HEK293 (cell line): ENCODE data around the gene TRIM46.

Source experiments
- KLF17 ChIP-seq: fragments of 450-650 bp; formaldehyde crosslinking; IDR thresholded peaks from 2 replicates; pipeline ENCODE4 v1.5.1; 2016; ENCODE audit warnings: missing biosample characterization, missing genetic modification characterization
- PATZ1 ChIP-seq: fragments of 450-650 bp; formaldehyde crosslinking; IDR thresholded peaks from 2 replicates; pipeline ENCODE4 v1.5.1; 2016; ENCODE audit warnings: missing biosample characterization, missing genetic modification characterization
- WT1 ChIP-seq: fragments of 450-650 bp; formaldehyde crosslinking; IDR thresholded peaks from 2 replicates; pipeline ENCODE4 v1.5.1; 2016; ENCODE audit warnings: missing biosample characterization, missing genetic modification characterization
- ZBTB1 ChIP-seq: fragments of 450-650 bp; formaldehyde crosslinking; IDR thresholded peaks from 2 replicates; pipeline ENCODE4 v1.5.1; 2016; ENCODE audit warnings: missing biosample characterization, missing genetic modification characterization
- ZNF221 ChIP-seq: fragments of 450-650 bp; formaldehyde crosslinking; IDR thresholded peaks from 2 replicates; pipeline ENCODE4 v1.5.1; 2017; ENCODE audit warnings: missing biosample characterization, missing genetic modification characterization, borderline replicate concordance
- ZNF24 ChIP-seq: fragments of 450-650 bp; formaldehyde crosslinking; IDR thresholded peaks from 2 replicates; pipeline ENCODE4 v1.5.1; 2016; ENCODE audit warnings: missing biosample characterization, missing genetic modification characterization
- ZNF398 ChIP-seq: fragments of 450-650 bp; formaldehyde crosslinking; IDR thresholded peaks from 2 replicates; pipeline ENCODE4 v1.5.1; 2017; ENCODE audit warnings: missing biosample characterization, missing genetic modification characterization
- ZNF404 ChIP-seq: fragments of 450-650 bp; formaldehyde crosslinking; IDR thresholded peaks from 2 replicates; pipeline ENCODE4 v1.5.1; 2017; ENCODE audit warnings: missing biosample characterization, missing genetic modification characterization
- ZNF473 ChIP-seq: fragments of 450-650 bp; formaldehyde crosslinking; IDR thresholded peaks from 2 replicates; pipeline ENCODE4 v1.5.1; 2017; ENCODE audit warnings: missing biosample characterization, missing genetic modification characterization
- ZNF677 ChIP-seq: fragments of 450-650 bp; IDR thresholded peaks from 2 replicates; pipeline ENCODE4 v1.5.0; 2018; ENCODE audit warnings: missing biosample characterization, mild to moderate bottlenecking, missing genetic modification characterization, moderate library complexity
- ZNF76 ChIP-seq: fragments of 450-650 bp; formaldehyde crosslinking; IDR thresholded peaks from 2 replicates; pipeline ENCODE4; 2016; ENCODE audit warnings: low read depth, missing biosample characterization, missing genetic modification characterization, borderline replicate concordance
- ZNF768 ChIP-seq: fragments of 450-650 bp; formaldehyde crosslinking; IDR thresholded peaks from 2 replicates; pipeline ENCODE4 v1.5.1; 2018; ENCODE audit warnings: missing biosample characterization, mild to moderate bottlenecking, missing genetic modification characterization
- ZNF777 ChIP-seq: fragments of 450-650 bp; formaldehyde crosslinking; IDR thresholded peaks from 2 replicates; pipeline ENCODE4 v1.5.1; 2017; ENCODE audit warnings: missing biosample characterization, missing genetic modification characterization, borderline replicate concordance
- ZNF837 ChIP-seq: fragments of 450-650 bp; formaldehyde crosslinking; IDR thresholded peaks from 2 replicates; pipeline ENCODE4 v1.5.1; 2016; ENCODE audit warnings: missing biosample characterization, missing genetic modification characterization
- ZSCAN18 ChIP-seq: fragments of 450-650 bp; formaldehyde crosslinking; IDR thresholded peaks from 2 replicates; pipeline ENCODE4 v1.5.1; 2016; ENCODE audit warnings: missing biosample characterization, missing genetic modification characterization
- TF ChIP-seq, protein P1 (sequence below): fragments of 450-650 bp; formaldehyde crosslinking; IDR thresholded peaks from 2 replicates; pipeline ENCODE4 v1.5.1; 2016; ENCODE audit warnings: missing biosample characterization, missing genetic modification characterization
- TF ChIP-seq, protein P2 (sequence below): fragments of 450-650 bp; formaldehyde crosslinking; IDR thresholded peaks from 2 replicates; pipeline ENCODE4 v1.5.1; 2016; ENCODE audit warnings: missing biosample characterization, missing genetic modification characterization

Gene TRIM46

DNA sequence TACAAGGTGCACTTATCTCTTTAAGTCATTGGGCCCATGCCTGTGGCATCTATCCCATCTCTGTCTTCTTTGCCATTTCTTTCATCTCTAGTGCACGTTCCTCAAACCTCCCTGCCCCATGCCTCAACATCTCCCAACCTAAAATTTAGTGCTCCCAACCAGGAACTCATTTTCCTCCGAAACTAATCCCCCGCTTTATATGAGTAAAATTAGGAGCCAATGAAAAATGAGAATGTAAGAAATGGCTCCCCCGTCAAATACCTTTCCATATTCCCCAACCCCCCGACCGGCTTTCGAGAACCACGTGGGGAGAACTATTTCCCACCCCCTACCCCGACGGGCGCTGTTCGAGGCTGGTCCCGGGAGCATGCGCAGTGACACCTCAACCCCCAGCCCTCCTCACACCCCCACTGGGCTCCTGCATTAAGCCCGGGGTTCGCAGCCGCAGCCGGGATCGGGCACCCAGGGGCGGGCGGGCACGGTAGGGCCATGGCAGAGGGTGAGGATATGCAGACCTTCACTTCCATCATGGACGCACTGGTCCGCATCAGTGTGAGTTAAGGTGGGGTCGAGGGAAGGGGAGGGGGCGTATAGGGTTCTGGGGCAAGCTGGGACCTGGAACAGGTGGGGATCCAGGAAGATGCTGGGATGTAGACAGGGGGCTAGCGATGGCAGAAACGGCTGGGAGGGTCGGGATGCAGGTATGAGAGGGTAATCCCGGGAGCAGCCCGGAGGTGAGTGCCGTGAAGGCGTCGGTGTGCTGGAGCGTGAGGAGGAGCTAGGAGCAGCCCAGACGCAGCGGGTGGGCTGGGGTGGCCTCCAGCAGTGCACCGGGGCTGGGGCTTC lies at the start of gene TRIM46 (continued):
- 0 out of 2 replicates have a peak, but pooled peaks have one; percentile 36 for TF ChIP-seq ZBTB1
- TF ChIP-seq ZNF76 (tag by site-specific recombination): 0 out of 2 replicates have a peak, but pooled peaks have one; percentile 30
- peak; percentile 41; the same call in 1 of the 2 replicates for TF ChIP-seq ZNF24 (tag by site-specific recombination)
- peak; percentile 10; the same call in 1 of the 2 replicates for TF ChIP-seq ZNF398 (tag by site-specific recombination)
- no peak for TF ChIP-seq ZNF473 (tag by site-specific recombination)
- peak; percentile 67 for TF ChIP-seq WT1 (tag by site-specific recombination)
- 0 out of 2 replicates have a peak, but pooled peaks have one; percentile 40 for TF ChIP-seq ZSCAN18
- no peak for TF ChIP-seq ZNF404
- peak; percentile 21; the same call in 1 of the 2 replicates for TF ChIP-seq ZNF837
- TF ChIP-seq ZNF677: no peak
- peak; percentile 84 for TF ChIP-seq PATZ1 (tag by site-specific recombination)
- TF ChIP-seq ZNF768 (tag by site-specific recombination): no peak; the same call in 1 of the 2 replicates
- TF ChIP-seq KLF17 (tag by site-specific recombination): peak; percentile 75
- TF ChIP-seq, protein P1, sequence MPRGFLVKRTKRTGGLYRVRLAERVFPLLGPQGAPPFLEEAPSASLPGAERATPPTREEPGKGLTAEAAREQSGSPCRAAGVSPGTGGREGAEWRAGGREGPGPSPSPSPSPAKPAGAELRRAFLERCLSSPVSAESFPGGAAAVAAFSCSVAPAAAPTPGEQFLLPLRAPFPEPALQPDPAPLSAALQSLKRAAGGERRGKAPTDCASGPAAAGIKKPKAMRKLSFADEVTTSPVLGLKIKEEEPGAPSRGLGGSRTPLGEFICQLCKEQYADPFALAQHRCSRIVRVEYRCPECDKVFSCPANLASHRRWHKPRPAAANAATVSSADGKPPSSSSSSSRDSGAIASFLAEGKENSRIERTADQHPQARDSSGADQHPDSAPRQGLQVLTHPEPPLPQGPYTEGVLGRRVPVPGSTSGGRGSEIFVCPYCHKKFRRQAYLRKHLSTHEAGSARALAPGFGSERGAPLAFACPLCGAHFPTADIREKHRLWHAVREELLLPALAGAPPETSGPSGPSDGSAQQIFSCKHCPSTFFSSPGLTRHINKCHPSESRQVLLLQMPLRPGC (tag by site-specific recombination): no peak
- TF ChIP-seq ZNF221 (tag by site-specific recombination): no peak
- peak; percentile 89 for TF ChIP-seq ZNF777 (tag by site-specific recombination)
- TF ChIP-seq, protein P2, sequence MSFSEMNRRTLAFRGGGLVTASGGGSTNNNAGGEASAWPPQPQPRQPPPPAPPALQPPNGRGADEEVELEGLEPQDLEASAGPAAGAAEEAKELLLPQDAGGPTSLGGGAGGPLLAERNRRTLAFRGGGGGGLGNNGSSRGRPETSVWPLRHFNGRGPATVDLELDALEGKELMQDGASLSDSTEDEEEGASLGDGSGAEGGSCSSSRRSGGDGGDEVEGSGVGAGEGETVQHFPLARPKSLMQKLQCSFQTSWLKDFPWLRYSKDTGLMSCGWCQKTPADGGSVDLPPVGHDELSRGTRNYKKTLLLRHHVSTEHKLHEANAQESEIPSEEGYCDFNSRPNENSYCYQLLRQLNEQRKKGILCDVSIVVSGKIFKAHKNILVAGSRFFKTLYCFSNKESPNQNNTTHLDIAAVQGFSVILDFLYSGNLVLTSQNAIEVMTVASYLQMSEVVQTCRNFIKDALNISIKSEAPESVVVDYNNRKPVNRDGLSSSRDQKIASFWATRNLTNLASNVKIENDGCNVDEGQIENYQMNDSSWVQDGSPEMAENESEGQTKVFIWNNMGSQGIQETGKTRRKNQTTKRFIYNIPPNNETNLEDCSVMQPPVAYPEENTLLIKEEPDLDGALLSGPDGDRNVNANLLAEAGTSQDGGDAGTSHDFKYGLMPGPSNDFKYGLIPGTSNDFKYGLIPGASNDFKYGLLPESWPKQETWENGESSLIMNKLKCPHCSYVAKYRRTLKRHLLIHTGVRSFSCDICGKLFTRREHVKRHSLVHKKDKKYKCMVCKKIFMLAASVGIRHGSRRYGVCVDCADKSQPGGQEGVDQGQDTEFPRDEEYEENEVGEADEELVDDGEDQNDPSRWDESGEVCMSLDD (tag by site-specific recombination): peak; percentile 81; the same call in 1 of the 2 replicates
- TF ChIP-seq, all 188 proteins: peak for 53
